Prostate gland (tissue), 2 donors: ENCODE measurements around the gene CYTIP.

Experiments used
- POLR2A ChIP-seq: fragments of 450-650 bp; IDR thresholded peaks from one replicate; pipeline ENCODE4 v1.6.1; 2016; ENCODE audit warnings: antibody characterized with exemption, mild to moderate bottlenecking
- TF ChIP-seq, protein P1 (sequence below), 4 experiments: fragments of 200-600 bp in 2 of 4; fragments of 450-650 bp in 2 of 4; sonication (generic) in 2 of 4; IDR thresholded peaks; 1 replicate in 3 of 4; 2 replicates in 1 of 4; pipeline ENCODE4 v1.5.1; 2016 to 2019; ENCODE audit warnings: antibody characterized with exemption in 4 of 4, mild to moderate bottlenecking in 2 of 4, moderate library complexity in 2 of 4

DNA sequence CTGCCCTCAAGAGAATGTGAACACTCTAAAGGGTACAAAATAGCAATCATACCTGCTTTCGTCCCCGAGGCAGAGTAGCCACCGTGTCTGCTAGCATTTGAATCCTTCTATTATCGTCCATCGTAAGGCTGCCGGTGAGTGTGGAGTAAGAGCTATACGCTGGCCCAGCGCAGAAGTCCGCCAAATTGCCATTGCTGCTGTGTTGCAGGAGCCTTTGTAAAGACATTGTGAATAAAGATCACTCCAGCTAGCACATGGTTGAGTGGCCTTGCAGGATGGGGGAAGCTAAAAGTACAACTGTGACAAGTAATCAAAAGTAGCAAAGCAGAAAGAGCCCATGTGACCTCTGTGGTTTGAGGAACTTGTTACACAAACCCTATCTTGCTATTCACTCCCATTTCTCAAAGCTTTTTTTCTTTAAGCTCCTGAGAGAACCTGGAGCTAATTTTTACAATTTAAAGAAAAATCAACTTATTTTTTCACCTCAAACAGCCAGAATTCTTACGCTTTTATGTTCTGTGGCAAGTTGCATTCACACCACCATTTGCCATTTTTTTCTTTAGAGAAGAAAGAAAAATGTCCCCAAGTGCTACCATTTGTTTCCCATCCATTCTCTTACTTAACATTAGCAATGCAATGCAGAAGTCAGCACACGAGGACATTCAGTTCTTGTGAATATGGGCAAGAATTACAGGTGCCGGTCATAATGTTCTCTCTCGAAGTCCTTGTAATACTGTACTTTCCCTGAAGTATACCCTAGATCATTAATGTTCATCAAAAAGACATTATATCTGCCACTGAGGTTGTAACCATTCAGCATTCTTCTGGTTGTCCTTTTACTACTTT is at the start of gene CYTIP:
- TF ChIP-seq, protein P1, sequence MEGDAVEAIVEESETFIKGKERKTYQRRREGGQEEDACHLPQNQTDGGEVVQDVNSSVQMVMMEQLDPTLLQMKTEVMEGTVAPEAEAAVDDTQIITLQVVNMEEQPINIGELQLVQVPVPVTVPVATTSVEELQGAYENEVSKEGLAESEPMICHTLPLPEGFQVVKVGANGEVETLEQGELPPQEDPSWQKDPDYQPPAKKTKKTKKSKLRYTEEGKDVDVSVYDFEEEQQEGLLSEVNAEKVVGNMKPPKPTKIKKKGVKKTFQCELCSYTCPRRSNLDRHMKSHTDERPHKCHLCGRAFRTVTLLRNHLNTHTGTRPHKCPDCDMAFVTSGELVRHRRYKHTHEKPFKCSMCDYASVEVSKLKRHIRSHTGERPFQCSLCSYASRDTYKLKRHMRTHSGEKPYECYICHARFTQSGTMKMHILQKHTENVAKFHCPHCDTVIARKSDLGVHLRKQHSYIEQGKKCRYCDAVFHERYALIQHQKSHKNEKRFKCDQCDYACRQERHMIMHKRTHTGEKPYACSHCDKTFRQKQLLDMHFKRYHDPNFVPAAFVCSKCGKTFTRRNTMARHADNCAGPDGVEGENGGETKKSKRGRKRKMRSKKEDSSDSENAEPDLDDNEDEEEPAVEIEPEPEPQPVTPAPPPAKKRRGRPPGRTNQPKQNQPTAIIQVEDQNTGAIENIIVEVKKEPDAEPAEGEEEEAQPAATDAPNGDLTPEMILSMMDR (IDR thresholded peaks at IDR 0.05) = no peak
- TF ChIP-seq POLR2A = no peak
